ENCODE measurements around the gene KIF16B.

Gene KIF16B

GRCh38 chr20:16394784-16395183 is 178.5 kb downstream of the KIF16B start:
- DNase-seq, result no peak

GRCh38 chr20:16393836-16394235 is 179.4 kb downstream of the KIF16B start:
- DNase-seq, result no peak

GRCh38 chr20:16393297-16393696 is 180.0 kb downstream of the KIF16B start:
- DNase-seq, result no peak

GRCh38 chr20:16392346-16392745 is 180.9 kb downstream of the KIF16B start:
- no peak for DNase-seq

- no peak for DNase-seq
Measured at GRCh38 chr20:16390991-16391390, 182.3 kb downstream of the KIF16B start.

GRCh38 chr20:16388731-16389130 is 184.5 kb downstream of the KIF16B start:
- DNase-seq, result no peak

GRCh38 chr20:16387666-16388065 is 185.6 kb downstream of the KIF16B start:
- no peak for DNase-seq

GRCh38 chr20:16385891-16386290 is 187.4 kb downstream of the KIF16B start:
- no peak for DNase-seq

- no peak for DNase-seq
Measured at GRCh38 chr20:16385462-16385861, 187.8 kb downstream of the KIF16B start.

GRCh38 chr20:16381444-16381843 is 191.8 kb downstream of the KIF16B start:
- no peak for DNase-seq

- no peak for DNase-seq
Measured at GRCh38 chr20:16378712-16379370, 194.4 kb downstream of the KIF16B start.

- DNase-seq, result no peak
Measured at GRCh38 chr20:16378122-16378521, 195.1 kb downstream of the KIF16B start.

- DNase-seq, result no peak
Measured at GRCh38 chr20:16369441-16369840, 203.8 kb downstream of the KIF16B start.

GRCh38 chr20:16368645-16369292 is 204.5 kb downstream of the KIF16B start:
- no peak for DNase-seq

GRCh38 chr20:16367948-16368560 is 205.2 kb downstream of the KIF16B start:
- DNase-seq, result no peak

- DNase-seq, result no peak
Measured at GRCh38 chr20:16366529-16366928, 206.7 kb downstream of the KIF16B start.

GRCh38 chr20:16364320-16364687 is 208.9 kb downstream of the KIF16B start:
- DNase-seq, result no peak

- DNase-seq, result no peak
Measured at GRCh38 chr20:16363506-16364319, 209.5 kb downstream of the KIF16B start.

GRCh38 chr20:16362642-16363041 is 210.6 kb downstream of the KIF16B start:
- DNase-seq, result no peak

- DNase-seq, result no peak
Measured at GRCh38 chr20:16360668-16361067, 212.6 kb downstream of the KIF16B start.

- DNase-seq, result no peak
Measured at GRCh38 chr20:16353417-16353781, 219.8 kb downstream of the KIF16B start.

GRCh38 chr20:16352751-16353416 is 220.4 kb downstream of the KIF16B start:
- DNase-seq, result no peak

- no peak for DNase-seq
Measured at GRCh38 chr20:16352321-16352720, 220.9 kb downstream of the KIF16B start.
